ENCODE results near the gene TIMP2. TPM values are rescaled to one million over a fixed set of nuclear protein-coding genes. Genes with fewer than 3 reads are reported as not detected.
A peak's percentile ranks its signal among the peaks of the same experiment; 100 is the strongest.

TIMP2 gene
- total RNA-seq, 4 donors from 2014 or later: 52.9 to 133 (median 82.2) TPM

DNA sequence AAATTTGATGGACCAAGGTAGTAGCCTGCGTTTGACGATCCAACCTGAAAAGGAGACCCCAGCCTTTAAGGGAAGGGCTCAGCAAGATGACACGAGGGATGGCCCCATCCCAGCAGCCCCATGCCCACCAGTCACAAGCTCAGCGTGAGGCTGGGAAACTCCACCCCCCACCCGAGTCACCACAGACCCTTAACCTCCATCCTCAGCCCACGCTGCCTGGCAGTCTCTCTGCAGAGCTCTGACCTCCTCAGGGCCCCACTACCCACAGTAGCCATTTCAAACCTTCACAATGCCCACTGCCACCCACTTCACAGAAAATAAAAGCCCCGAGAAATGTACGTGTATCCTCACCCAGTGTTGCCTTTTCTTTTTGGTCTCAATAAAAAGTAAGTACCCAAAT is 103.2 kb downstream of the TIMP2 start:
- Histone ChIP-seq H3K9me3 (no peaks in the 10 kb centered on the region), H3K4me1 (no peaks in the 10 kb centered on the region), H3K36me3 (peaks cover 80 to 82% of the 10 kb centered on the region in 2 donors), H3K27ac (no peak overlapping the region), H3K4me3 (replicated peaks in 1 of 3) (no peak overlapping the region), H3K27me3 (no peaks in the 10 kb centered on the region)
- WGBS, 2 donors: 95 to 99% methylated on average over 8 of the region's 8 CpGs
- TF ChIP-seq POLR2A (IDR thresholded peaks at IDR 0.05) (no peak), CTCF (IDR thresholded peaks at IDR 0.05) (no peak)
- DNase-seq: no peak
- intact Hi-C loops (cut with DNase I): no loop called here

GRCh38 chr17:78820841-78821240 is 104.3 kb downstream of the TIMP2 start:
- 92 to 94% methylated on average over 13 of the region's 13 CpGs for WGBS, 2 donors
- H3K27me3 ChIP-seq: no peaks in the 10 kb centered on the region
- H3K27ac ChIP-seq: no peak overlapping the region
- H3K36me3 ChIP-seq: peaks cover 75 to 77% of the 10 kb centered on the region in 2 donors
- TF ChIP-seq POLR2A (IDR thresholded peaks at IDR 0.05) (no peak), CTCF (IDR thresholded peaks at IDR 0.05) (no peak)
- no peak overlapping the region for H3K4me3 ChIP-seq (replicated peaks in 1 of 3)
- H3K9me3 ChIP-seq: no peaks in the 10 kb centered on the region
- H3K4me1 ChIP-seq: no peaks in the 10 kb centered on the region
- intact Hi-C loops (cut with DNase I): no loop called here
- no peak for DNase-seq

- intact Hi-C loops (cut with DNase I): no loop called here
- H3K9me3 ChIP-seq: no peaks in the 10 kb centered on the region
- no peaks in the 10 kb centered on the region for H3K27me3 ChIP-seq
- no peak overlapping the region for H3K4me3 ChIP-seq (replicated peaks in 1 of 3)
- no peak for DNase-seq
- peak overlapping the region in 1 of 3 donors; percentile 29 for H3K27ac ChIP-seq
- no peak for TF ChIP-seq POLR2A (IDR thresholded peaks at IDR 0.05)
- TF ChIP-seq CTCF (IDR thresholded peaks at IDR 0.05): no peak
- no peaks in the 10 kb centered on the region for H3K4me1 ChIP-seq
- WGBS, 2 donors: 96% methylated on average over 17 to 18 of the region's 18 CpGs
- H3K36me3 ChIP-seq: peaks cover 73 to 77% of the 10 kb centered on the region in 2 donors
These were observed 105.1 kb downstream of the TIMP2 start for GRCh38 chr17:78819806-78820792.

GRCh38 chr17:78819402-78819801 is 105.8 kb downstream of the TIMP2 start:
- Histone ChIP-seq H3K27me3 (no peaks in the 10 kb centered on the region), H3K4me3 (replicated peaks in 1 of 3) (no peak overlapping the region), H3K36me3 (peaks cover 74 to 80% of the 10 kb centered on the region in 2 donors), H3K4me1 (no peaks in the 10 kb centered on the region), H3K27ac (peak overlapping the region in 2 of 3 donors; percentile 29 to 69), H3K9me3 (no peaks in the 10 kb centered on the region)
- 72 to 88% methylated on average over 8 of the region's 8 CpGs for WGBS, 2 donors
- no peak for TF ChIP-seq CTCF (IDR thresholded peaks at IDR 0.05)
- no peak for TF ChIP-seq POLR2A (IDR thresholded peaks at IDR 0.05)
- DNase-seq: no peak
- intact Hi-C loops (cut with DNase I): no loop called here

GRCh38 chr17:78818932-78819331 is 106.3 kb downstream of the TIMP2 start:
- peak overlapping the region in 2 of 3 donors; percentile 29 to 70 for H3K27ac ChIP-seq
- DNase-seq: no peak
- TF ChIP-seq POLR2A (IDR thresholded peaks at IDR 0.05) (no peak), CTCF (IDR thresholded peaks at IDR 0.05) (no peak)
- intact Hi-C loops (cut with DNase I): no loop called here
- no peaks in the 10 kb centered on the region for H3K9me3 ChIP-seq
- H3K4me3 ChIP-seq (replicated peaks in 1 of 3): no peak overlapping the region
- 71 to 76% methylated on average over 6 of the region's 6 CpGs for WGBS, 2 donors
- peaks cover 78 to 82% of the 10 kb centered on the region in 2 donors for H3K36me3 ChIP-seq
- no peaks in the 10 kb centered on the region for H3K4me1 ChIP-seq
- H3K27me3 ChIP-seq: no peaks in the 10 kb centered on the region
